Inflammatory macrophage (primary cell): Measurements from ENCODE around the gene ACSBG1.
A peak's percentile ranks its signal among the peaks of the same experiment; 100 is the strongest.

Experiments used
- DNase-seq, 2 donors: peaks; one replicate each; pipeline ENCODE4 v3.0.0-alpha.2; 2020 to 2022

Gene ACSBG1

DNA sequence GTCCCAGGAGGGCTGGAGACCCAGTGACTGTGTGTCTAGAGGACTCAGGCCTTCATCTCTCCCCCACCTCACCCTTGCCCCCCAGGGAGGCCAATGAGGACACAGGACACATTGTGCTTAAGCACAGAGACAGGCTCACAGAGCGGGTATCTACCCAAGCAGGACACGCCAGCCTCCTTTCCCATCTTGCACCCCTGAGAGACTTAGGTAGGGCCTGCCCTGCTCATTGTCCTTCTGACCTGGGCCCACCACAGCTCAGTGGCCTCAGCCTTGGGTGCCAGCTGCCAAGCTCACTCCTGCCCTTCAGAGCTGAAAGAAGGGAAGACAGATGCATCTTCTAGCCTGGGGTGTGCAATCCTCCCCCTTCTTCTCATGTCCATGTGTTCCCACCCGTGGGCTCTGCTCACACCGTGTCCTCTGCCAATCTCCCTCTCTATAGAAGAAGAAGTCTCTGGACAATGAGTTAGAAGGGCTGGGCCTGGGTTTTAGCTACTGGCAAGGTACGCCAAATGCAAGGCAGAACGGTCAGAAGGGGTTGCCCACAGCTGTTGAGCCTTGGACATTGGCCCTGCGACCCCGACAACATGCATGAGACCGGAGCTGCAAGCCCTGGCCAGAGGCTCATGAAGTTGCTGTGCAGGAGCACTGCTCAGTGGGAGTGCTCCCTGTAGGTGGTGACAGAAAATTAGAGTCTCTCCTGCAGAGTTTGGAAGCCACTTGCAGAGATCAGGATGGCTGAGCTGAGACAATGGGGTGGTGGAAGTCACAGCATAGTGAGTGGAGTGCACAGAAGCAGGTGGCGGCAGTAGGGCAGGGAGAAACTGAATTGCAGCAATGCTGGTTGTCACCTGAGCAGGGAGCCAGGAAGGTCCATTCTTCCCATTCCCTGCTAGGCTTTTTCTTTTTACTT lies 32.8 kb downstream of the ACSBG1 start:
- no peak for DNase-seq

DNA sequence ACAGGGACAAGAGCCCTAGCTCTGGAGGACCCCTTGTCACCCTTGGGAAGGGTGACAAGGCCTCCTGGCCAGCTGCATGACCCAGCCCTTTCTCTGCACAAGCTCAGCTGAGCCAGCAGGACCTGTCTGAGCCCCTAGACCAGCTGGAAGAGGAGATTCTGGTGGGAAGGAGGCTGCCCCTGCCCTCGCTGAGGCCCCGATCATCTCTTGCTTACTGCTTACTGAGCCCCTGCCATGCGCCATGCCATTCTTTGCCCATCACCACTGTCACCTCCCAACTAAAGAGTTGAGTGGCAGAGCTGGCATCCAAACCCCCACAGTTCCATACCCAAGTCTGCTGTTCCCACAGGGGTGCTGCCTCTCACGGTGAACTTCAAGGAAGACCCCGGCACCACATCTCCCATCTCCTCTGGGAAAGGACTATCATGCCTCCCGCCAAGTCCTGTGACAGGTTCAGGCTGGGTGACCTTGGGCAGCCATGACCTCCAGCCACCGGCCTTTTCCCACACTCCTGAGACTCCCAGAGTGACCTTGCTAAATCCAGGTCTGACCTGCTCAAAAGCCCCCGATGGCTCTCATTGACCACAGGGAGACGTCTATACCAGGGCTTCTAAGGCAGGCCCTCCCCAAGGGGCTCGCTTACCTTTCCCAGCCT lies 34.0 kb downstream of the ACSBG1 start:
- DNase-seq, result no peak

DNA sequence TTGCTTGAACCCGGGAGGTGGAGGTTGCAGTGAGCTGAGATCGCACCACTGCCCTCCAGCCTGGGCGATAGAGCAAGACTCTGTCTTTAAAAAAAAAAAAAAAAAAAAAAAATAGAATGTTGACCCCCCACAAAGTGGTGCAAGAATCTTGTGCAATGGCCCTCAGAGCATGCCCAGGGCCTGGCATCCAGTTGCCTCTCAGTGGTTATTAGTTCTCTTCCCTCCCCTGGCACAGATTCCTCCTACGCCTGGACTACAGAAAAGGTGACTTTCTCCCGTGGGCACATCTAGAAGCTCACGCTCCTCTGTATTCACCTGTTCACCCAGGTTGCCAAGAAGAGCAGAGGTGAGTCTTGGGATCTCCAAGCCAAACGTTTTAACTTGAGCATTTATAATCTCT lies 36.7 kb downstream of the ACSBG1 start:
- no peak for DNase-seq

DNA sequence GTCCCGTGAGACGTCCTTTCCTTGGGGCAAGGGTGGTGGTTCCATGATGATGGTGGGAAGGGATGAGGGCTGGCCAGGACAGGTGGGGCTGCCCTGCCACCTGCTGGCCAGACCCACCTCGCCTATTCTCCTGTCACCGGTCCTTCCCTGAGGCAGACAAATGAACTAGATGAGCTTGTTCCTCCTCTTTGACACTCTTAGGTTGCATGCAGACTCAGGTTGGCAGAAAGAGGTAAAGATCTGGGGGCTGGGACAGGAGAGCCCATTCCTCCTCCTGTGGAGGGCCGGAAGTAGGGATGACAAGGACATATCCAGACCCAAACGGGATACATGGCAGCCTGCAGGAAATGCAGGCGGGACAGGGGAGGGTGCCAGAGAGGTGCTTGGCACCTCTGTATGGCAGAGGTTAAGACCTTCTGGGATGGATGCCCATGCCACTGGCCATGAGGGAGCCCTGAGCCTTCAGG lies 38.6 kb downstream of the ACSBG1 start:
- peak; percentile 27 to 28 for DNase-seq

DNA sequence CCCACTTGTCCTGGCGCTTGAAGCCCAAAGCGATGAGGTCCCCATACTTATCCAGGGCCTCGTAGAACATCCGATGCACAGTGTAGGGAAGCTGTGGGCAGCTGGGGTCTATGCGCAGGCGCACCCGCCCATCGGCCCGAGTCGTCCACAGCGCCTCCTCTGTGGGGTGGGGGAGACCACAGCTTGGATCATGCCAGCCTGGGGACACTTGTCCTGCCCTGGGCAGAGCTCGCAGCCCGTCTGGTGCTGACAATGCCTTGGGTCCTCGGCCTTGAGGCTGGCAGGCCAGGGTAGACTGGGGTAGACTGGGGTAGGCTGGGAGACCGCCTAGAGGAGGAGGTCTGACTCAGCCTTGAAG lies 39.8 kb downstream of the ACSBG1 start:
- no peak for DNase-seq

DNA sequence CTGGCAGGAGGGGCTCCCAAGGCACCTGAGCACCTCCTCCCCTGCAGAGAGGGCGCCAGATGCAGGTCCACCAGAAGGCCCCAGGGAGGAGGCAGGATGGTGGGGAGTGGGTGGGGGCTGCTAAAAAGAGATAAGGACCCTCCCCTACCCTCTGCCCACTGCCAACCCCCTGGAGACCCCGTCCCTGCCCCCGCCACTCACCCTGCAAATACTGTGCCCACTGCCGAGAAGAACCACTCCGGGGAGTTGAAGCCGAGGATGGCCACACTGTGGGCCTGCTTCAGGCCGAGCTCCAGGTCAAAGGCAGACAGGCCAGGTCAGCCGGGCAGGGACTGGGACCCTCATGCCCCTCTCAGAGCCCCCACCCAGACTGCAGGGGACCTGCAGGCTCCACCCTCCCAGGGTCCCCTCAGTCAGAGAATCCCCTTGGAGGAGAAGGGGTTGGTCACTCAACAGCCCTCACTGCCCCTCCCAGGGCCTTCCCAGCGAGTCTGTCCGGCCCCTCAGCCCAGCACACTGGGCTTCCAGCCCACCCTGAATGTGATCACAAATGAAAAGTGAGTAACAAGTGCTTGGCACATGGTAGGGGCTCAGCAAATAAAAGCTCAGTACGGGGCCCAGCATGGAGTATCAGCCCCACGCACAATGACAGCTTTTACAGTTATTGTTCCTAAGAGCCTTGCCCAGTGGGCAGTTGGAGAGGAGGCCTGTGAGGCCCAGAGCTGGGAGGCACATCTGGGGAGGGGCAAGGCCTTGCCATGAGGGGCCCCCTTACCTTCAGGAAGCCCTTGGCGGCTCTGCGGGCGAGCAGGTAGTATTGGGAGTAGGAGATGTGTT lies 40.4 kb downstream of the ACSBG1 start:
- no peak for DNase-seq

GRCh38 chr15:78192826-78193594 lies 41.4 kb downstream of the ACSBG1 start:
- DNase-seq, result no peak

DNA sequence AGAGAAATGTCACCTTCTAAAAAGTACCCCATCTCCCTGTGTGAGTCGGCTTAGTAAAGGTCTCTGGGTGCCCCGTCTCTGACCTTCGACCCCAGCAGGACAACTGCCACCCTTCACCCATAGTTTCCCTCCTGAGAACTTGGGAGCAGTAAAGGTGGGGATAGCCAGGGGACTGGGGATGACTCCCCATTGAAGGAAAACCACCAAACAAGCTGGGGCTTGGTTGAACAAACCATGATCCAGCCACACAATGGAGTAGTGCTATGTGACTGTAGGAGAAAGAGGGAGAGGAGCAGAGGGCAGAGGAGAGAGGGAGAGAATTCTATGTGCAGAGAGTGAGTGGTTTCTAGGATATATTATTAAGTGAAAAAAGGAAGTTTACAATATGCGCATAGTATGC lies 51.5 kb downstream of the ACSBG1 start:
- no peak for DNase-seq

DNA sequence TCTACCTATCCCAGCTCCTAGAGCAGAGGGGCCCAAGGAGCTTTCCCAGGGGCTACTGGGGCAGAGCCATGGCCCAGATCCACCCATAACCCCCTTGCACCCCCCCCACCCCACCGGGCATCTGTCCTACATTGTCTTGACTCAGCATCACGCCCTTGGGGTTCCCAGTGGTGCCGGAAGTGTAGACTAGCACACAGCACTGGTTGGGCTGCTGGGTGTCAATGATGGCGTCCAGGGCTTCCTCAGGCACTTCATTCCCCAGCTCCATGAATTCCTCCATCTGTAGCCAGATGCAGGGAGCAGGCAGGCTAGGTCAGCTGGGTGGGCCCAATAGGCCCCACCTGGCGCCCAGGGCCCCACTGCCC lies 52.0 kb downstream of the ACSBG1 start:
- no peak for DNase-seq

- DNase-seq, result no peak
Observed at GRCh38 chr15:78179906-78180305, 54.5 kb downstream of the ACSBG1 start.

DNA sequence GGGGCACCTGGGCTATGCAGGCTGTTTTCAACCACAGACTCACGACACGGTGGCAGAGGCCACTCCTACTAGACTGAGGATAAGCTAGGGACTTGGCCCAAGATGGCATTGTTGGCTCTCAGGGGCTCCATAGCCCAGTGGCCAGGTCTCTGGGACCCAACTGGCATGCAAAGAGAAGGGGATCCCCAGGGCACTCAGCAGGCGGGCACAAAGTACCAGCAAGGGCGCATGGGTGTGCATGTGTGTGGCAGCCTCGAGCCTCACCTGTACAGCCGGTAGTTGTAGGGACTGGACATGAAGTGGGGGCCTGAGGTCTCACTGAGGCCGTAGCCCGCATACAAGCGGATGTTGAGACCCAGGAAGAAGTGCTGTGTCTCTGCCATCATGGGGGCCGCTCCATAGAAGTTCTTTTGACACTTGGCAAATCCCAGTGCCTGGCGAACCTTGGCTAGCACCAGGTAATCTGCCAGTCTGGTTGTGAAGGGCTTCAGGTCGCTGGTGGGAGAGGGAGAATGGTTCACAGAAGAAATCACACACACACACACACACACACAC lies 55.0 kb downstream of the ACSBG1 start:
- DNase-seq, result no peak

- DNase-seq, result no peak
Observed at GRCh38 chr15:78178064-78178463, 56.3 kb downstream of the ACSBG1 start.

- DNase-seq, result peak in 1 of 2 donors; percentile 14
Observed at GRCh38 chr15:78177447-78177873, 56.9 kb downstream of the ACSBG1 start.

DNA sequence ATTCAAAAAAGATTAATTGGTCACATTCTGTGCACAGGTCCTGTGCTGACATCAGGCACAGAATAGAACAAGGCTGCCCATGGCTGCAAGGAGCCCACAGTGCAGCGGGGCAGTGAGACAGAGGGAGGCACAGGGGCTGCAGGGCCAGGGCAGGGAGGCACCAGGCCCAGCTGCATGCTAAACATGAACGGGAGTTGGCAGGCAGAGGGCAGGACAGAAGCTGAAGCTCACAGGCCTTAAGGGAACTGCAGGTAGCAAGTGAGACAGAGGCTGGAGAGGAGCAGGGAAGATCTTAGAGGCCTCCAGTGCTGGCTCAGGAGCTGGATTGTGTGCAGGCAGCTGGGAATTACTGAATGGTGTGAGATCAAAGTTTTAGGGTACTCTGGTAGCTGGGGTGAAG lies 59.0 kb downstream of the ACSBG1 start:
- DNase-seq, result no peak

GRCh38 chr15:78174401-78174800 lies 60.0 kb downstream of the ACSBG1 start:
- no peak for DNase-seq

GRCh38 chr15:78171864-78172472 lies 62.4 kb downstream of the ACSBG1 start:
- DNase-seq, result no peak

DNA sequence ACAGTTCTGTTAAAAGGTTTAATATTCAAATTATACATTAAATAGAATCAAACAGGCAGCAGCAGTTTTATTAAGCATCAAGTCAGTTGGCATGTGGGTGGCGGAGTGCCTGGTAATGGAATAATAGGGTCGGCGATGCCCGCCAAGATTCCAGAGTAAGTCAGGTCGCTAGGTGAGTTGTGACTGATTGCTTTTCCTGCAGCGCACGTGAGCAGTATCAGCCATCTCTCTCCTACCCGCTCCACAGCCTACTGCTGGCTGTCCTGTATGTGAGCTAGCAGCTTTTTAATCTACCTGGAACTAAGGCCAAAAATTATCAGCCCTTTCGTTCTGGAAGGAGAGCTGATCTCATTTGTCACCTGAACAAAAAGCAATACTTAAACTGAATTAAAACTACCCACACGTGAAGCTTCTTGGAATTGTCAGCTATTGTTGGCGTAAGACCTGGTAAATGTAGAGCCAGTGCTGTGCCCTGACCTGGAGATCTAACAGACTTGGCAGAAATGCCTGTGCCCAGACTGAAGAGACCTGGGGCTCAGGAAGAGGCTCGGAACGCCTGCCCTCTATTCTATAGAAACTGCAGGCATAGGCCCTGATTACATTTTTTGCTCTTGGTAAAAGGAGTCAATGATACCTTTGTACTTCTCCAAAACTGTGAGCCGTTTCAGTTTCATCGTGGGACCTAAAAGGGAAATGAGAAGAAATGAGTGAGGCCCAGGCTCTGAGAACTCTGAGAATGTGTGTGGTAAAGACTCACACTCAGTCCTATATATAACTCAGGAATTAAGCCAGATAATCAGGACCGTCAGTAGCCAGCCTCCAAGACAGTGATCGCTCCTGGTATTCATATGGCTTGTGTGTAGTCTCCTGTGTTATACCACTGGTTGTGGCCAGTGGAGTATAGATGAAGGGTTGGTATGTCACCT lies 63.3 kb downstream of the ACSBG1 start:
- DNase-seq, result peak; percentile 55 to 65

- no peak for DNase-seq
Observed at GRCh38 chr15:78168608-78169007, 65.8 kb downstream of the ACSBG1 start.

GRCh38 chr15:78167227-78167888 lies 67.0 kb downstream of the ACSBG1 start:
- DNase-seq, result no peak

DNA sequence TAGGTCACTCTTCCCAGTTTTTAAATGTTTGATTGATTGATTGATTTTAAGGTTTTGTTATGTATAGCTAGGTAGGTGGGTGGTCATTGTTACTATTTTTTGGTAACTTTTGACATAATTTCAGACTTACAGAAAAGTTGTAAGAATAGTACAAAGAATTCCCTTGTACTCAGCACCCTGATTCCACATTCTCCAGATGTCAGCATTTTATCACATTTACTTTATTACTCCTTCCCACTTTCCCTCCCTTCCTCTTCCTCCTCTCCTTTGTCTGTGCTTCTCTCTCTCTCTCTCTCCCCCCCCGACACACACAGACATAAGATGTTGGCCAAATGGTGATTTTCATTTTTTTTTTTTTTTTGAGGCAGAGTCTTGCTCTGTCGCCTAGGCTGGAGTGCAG lies 70.4 kb downstream of the ACSBG1 start:
- no peak for DNase-seq
